Jurkat, Clone E6-1 (cell line): ENCODE data around the gene MACROH2A2.
A peak's percentile ranks its signal among the peaks of the same experiment; 100 is the strongest.
"Not testable (repeated sequence)": the region's sequence is repeated elsewhere in the genome, so short reads cannot be mapped to it uniquely, and the experiment has no call there.

Experiments
- DNase-seq: peaks from one replicate; pipeline ENCODE4 v3.0.0-alpha.2; 2011; ENCODE audit warnings: low read depth, low spot score
- H3K4me3 ChIP-seq: 2 replicates; pipeline ENCODE4 v1.5.1; 2011; ENCODE audit warnings: mild to moderate bottlenecking, low read length, control low read depth, moderate library complexity

Gene MACROH2A2

DNA sequence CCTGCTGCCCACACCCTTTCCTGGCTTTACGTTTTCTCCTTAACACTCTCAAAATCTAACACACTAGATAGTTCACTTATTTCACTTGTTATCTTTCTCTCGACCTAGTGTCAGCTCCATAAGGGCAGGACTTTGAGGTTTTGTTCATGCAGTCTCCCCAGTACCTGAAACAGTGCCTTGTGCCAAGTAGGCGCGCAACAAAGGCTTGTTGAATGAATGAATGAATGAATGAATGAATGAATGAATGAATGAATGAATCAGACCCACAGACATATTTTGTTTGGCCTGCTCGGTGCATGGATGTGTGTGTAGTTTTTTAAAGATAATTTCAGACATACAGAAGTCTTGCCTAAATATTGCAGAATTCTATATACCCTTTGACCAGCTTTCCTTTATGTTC is 87.7 kb downstream of the MACROH2A2 start:
- no peak for DNase-seq
- no peak overlapping the region for H3K4me3 ChIP-seq

DNA sequence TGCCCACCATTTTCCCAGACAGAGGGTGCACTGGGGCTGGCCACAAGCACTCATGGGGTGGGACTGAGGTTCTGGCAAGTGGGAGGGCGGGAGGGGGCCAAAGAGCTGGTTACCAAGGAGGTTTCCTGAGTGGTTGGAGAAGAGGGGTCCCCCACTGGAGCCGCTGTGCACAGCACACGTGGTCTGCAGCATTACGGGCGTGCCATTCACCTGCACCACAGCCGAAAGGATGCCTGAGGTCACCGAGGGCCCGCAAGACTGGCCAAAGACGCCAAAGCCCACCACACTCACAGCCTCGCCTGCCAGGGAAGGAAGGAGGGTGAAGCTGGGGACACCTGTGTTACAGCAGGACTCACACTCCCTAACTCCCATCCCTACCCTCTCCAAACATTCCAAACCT is 89.9 kb downstream of the MACROH2A2 start:
- DNase-seq: no peak
- H3K4me3 ChIP-seq: no peak overlapping the region

DNA sequence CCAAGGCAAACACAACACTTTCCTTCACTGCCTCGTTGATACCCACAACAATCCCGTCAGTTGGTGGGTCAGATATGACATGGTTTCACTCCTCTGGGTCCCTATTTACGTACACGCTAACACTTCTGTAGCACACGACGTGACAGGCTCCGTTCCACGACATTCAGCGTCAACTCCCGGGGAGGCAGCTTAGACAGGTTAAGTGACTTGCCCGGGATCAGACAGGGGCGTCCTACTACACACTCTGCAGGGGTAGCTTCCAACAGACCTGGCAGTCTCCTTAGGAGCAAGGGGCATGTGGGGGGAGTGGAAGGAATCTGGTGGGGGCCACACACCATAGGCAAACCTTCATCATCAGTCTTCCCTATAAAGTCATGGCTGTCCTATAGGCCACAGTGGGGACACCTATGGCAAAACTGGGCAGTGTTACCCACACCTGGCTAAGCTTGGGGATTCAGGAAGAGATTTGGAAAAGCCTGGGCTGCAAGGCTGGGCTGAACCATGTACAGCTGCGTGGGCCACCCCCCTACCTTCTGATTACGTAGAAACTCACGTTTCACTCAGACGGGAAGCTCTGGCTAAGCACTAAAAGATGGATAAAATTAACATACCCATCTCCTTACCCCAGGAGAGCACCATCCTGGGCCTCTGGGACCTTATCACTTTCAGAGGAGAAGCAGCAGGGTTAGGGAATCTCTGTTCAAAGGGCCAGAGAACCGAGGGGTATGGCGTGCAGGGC is 91.9 kb downstream of the MACROH2A2 start:
- no peak for DNase-seq
- no peak overlapping the region for H3K4me3 ChIP-seq

DNA sequence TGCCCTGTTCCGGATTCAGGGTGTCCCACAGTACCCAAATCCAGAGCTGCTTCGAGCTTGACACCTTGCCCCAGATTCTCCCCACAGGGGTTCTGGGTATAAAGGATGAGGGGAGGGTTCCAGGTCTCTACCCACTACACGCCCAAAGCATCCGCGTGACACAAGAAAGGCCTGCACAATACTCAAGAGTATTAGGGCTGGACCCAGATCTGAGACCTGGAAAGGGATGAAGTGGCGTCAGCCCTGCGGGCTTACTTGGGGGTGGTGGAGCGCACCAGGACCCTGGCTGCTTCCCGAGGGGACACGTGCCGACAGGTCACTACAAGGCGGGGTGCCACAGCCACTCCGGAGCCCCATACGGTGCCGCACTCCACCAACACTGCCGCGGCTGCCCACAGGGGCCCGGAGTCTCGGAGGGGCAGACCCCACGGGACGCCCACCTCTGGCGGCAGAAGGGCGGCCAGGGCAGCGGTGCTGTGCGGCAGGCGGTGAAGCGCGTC is 92.6 kb downstream of the MACROH2A2 start:
- peak overlapping the region; percentile 75 for H3K4me3 ChIP-seq
- DNase-seq: no peak

DNA sequence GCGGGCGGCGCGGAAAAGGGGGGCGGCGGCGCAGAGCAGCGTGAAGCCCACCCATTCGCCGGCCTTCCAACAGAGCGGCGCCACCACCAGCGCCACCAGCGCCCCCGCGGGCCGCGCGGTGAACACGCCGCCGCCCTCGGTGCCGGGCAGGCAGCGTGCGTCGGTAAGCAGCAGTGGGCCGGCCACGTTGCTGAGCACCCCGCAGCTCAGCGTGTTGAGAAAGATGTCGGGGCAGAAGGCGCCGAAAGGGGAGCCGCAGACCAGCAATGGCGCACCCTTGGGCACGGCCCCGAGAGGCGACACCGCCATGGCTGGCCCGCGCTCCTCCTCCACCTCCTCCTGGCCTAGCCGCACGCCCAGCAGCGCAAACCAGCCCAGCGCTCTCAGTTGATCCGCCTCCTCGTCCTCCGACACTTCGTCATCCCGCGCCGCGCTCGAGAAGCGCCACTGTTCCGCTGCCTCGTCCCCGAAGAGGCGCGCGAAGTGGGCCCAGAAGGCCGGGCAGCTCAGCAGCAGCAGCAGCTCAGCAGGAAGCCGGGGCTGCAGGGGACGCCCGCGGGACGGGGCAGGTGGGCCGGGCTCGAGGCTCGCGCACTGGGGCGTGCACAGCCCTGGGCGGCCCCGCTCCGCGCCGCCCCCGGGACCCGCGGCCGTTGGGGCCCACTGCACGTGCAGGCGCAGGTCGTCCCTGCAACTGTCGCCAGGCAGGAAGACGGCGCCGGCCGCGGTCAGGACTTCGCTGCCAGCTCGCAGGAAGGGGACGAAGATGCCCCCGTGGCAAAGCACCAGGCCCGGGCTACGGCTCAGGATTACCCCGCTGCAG is 93.2 kb downstream of the MACROH2A2 start:
- DNase-seq: peak; percentile 37
- peak overlapping the region; percentile 75 for H3K4me3 ChIP-seq

DNA sequence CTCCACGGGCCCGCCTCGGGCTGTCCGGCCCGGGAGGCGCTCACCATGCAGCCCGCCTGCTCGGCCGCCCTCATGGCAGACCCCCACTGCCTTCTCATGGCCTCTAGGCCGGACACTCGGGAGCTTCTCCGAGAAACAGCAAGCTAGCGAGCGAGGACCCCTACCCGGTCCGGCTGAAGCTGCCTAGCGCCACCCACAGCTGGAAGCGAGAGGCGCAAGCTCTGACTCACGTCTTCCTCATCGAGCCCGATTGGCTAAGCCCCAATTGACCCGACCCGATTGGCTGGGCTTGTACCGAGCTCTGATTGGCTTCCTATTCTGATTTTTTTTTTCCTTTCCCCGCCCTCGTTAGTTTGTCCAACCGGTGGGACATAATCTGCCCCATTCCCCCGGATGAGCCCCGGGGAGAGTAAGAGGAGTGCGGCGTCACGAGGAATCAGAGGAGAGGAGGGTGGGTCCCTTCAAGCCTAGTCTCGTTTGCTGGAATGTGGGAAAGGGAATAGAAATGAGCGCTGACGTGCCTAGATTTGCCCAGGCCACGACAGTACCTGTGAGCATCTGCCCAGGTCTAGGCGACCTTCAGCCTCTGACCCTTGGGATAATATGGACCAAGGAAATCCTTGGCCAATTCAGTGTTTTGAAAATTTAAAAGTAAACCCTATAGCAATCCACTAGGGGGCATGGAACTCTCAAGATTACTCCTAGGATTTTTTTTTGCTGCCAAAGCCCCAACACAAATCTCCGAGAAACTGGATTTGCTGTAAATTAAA is 94.0 kb downstream of the MACROH2A2 start, which contains the start of gene TYSND1:
TSS of gene TYSND1 (minus strand) at position 212 of the 770 bp plus-strand sequence. CDS start at position 98, 114 bp downstream.
- peak; percentile 97 for DNase-seq
- peak within 1 kb of the TSS; percentile 75 for H3K4me3 ChIP-seq

DNA sequence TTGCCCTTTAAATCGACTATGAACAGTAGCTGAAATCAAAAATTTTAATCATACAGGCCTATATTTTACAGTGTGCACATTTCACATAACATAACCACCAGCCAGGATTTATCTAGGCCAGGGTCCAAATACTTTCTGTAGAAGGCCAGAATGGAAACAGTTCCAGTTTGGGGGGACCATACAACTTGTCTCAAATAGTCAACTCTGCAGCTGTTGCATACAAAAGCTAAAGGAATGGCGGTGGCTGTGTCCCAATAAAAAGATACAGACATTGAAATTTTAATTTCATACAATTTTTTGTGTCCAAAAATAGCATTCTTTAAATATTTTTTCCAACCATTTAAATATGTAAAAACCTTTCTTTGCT is 94.6 kb downstream of the MACROH2A2 start:
- H3K4me3 ChIP-seq: peak overlapping the region; percentile 75
- DNase-seq: no peak

DNA sequence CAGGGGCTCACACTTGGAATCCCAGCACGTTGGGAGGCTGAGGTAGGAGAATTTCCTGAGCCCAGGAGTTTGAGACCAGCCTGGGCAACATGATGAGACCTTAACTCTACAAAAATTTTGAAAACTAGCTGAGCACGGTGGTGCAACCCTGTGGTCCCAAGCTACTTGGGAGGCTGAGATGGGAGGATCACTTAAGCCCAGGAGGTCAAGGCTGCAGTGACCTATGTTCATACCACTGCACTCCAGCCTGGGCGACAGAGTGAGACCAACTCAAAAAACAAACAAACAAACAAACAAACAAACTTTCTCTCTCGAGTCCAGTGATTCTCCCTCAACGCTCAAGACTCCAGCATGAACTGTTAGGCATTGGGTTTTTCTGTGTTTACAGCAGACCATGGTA is 95.9 kb downstream of the MACROH2A2 start:
- no peak for DNase-seq
- H3K4me3 ChIP-seq: no peak overlapping the region

DNA sequence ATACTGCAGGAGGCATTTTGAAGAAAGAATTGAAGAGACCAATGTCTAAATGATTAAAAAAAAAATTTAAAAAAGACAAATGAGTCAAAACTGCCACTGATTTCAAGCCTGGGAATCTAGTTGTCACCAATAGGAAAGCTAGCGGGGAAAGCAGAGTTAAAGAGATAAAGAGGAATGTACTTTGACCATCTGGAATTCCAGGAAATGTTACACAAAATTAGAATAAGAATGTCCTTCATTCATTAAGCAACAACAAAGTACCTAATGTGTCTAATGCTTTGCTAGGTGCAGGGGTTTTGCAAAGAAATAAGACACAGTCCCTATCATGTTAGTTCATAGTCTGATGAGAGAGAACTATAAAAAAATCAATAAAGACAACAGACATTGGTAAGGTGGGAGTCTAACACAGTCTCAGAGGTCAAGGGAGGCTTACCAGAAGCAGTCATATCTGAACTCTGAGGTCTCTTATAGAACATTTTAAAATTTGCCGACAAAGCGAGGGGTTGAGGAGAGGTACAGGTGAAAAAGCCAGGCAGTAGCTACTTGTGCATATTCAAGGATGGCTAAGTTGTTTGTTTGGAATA is 102.7 kb downstream of the MACROH2A2 start:
- no peak for DNase-seq

DNA sequence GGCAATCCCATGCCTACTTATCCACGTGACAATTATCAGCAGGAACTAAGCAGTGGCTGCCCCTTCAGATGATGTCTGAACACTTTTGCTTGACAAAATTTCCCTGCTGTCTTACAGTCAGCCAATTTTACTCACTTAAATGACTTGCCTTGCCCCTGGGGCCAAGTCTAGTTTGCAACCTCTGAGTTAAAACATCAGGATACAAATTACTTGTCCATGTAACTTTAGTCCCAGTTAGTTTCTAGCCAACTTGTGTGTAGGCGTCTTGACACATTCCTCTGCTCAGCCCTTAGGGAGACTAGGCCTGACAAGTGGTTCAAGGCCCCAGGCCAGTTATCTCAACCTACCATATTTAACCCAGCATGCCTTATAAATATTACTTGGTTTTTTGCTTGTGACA is 105.5 kb downstream of the MACROH2A2 start:
- DNase-seq: no peak
- H3K4me3 ChIP-seq: no peak overlapping the region

More for the DNA sequence above, 102.7 kb downstream of the MACROH2A2 start:
- H3K4me3 ChIP-seq: no peak overlapping the region

DNA sequence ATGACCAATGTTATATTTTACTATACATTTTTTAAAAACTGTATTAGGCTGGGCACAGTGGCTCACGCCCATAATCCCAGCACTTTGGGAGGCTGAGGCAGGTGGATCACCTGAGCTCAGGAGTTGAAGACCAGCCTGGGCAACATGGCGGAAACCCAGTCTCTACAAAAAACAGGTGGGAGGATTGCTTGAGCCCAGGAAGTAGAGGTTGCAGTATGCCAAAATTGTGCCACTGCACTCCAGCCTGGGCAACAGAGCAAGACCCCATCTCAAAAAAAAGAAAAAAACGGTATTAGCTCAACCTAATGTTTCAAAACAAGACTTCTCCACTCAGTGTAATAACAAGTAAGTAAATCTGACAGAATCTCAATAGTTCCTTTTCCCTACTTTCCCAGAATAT is 106.7 kb downstream of the MACROH2A2 start:
- DNase-seq, H3K4me3 ChIP-seq: not testable (repeated sequence)

DNA sequence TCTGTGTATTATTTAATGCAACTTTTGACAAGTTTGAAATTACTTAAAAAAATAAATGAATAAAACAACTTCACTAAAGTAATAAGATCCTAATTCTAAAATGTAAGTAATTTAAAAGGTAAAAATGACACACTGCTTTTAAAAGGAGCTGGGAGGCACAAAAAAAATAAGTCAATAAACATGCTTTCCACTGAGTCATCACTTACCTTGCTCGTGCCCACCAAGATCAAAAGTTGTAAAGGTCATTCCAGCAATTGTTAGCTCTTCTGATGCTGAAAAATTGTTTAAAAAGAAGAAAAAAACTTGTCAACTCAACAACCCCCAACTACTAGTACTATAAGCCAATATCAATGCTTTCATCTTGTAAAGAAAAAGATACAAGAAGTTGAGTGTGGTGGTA is 108.2 kb downstream of the MACROH2A2 start:
- no peak overlapping the region for H3K4me3 ChIP-seq
- no peak for DNase-seq
